ENCODE measurements around the gene SHMT2. TPM values are rescaled to one million over a fixed set of nuclear protein-coding genes. Genes with fewer than 3 reads are reported as not detected.

Gene SHMT2
- total RNA-seq, 1 donor from 2014 or later: 166 TPM

Other genes starting within 250 kb of the SHMT2 start
- gene ZBTB39, start 223.2 kb upstream of the SHMT2 start, total RNA-seq: 9.7 and 10.0 TPM in 2 replicates
- gene TAC3, start 213.2 kb upstream of the SHMT2 start, total RNA-seq: 0.39 TPM in 1 of 2 replicates, not detected in the other
- gene MYO1A, start 179.6 kb upstream of the SHMT2 start, total RNA-seq: 1.4 and 1.5 TPM in 2 replicates
- 40.0 and 45.4 TPM in 2 replicates for gene NEMP1, start 150.9 kb upstream of the SHMT2 start, total RNA-seq
- gene NAB2, start 140.6 kb upstream of the SHMT2 start, total RNA-seq: 12.3 and 14.4 TPM in 2 replicates
- 165 and 178 TPM in 2 replicates for gene STAT6, start 118.3 kb upstream of the SHMT2 start, total RNA-seq
- 0.86 and 1.1 TPM in 2 replicates for gene LRP1, start 101.2 kb upstream of the SHMT2 start, total RNA-seq
- not detected in 2 replicates for gene LRP1-AS, start 82.1 kb upstream of the SHMT2 start, total RNA-seq
- gene NXPH4, start 12.9 kb upstream of the SHMT2 start, total RNA-seq: 0.37 and 0.56 TPM in 2 replicates
- gene STAC3, start 21.5 kb downstream of the SHMT2 start, total RNA-seq: 4.2 and 5.7 TPM in 2 replicates
- gene R3HDM2, start 201.3 kb downstream of the SHMT2 start, total RNA-seq: 67.4 and 68.3 TPM in 2 replicates
- not detected in 2 replicates for gene INHBC, start 205.1 kb downstream of the SHMT2 start, total RNA-seq
- 0.07 TPM in 1 of 2 replicates, not detected in the other for gene INHBE, start 225.6 kb downstream of the SHMT2 start, total RNA-seq
- 0.51 and 0.76 TPM in 2 replicates for gene GLI1, start 230.1 kb downstream of the SHMT2 start, total RNA-seq

All from T-helper 1 cell treated with Interleukin-12 subunit alpha and Interleukin-12 subunit beta and Interleukin-4 antibody, amounts not matched to agents 30 ng/mL and 1 ng/mL, for 36 hours (primary cell).